ENCODE data around the gene C5orf63. TPM values are rescaled to one million over a fixed set of nuclear protein-coding genes. Genes with fewer than 3 reads are reported as not detected.
"Not testable (repeated sequence)": the region's sequence is repeated elsewhere in the genome, so short reads cannot be mapped to it uniquely, and the experiment has no call there.

C5orf63 gene
- total RNA-seq, 2 experiments from 2014 or later, result 4.2 TPM; not detected in 1

GRCh38 chr5:127025467-127025866 is 47.8 kb downstream of the C5orf63 start:
- POLR2A ChIA-PET, result interaction anchor here (0.8 to 2.7 kb wide), 5 partner anchors 11 to 250 kb away, joined by 3 to 7 read pairs (median 3); no protein-coding TSS in a partner anchor
- no peaks in the 10 kb centered on the region for H3K79me2 ChIP-seq (ENCODE audit: insufficient read depth, low read depth, low read length)
- TF ChIP-seq CTCF (conservative IDR thresholded peaks at IDR 0.05; ENCODE audit: low read length), result no peak
- no peak for TF ChIP-seq EZH2phosphoT487 (IDR thresholded peaks at IDR 0.05; ENCODE audit: borderline replicate concordance, low read depth, low read length)
- no peaks in the 10 kb centered on the region for H3K36me3 ChIP-seq (ENCODE audit: insufficient read depth, low read length)
- CTCF ChIA-PET (ENCODE audit: unreplicated experiment), result interaction anchor here (1.5 kb wide), 1 partner anchor 8 kb away, joined by 3 read pairs; no protein-coding TSS in a partner anchor
- H2AFZ ChIP-seq (ENCODE audit: low read length), result no peak overlapping the region
- H3K4me2 ChIP-seq (ENCODE audit: low read length), result no peak overlapping the region
- BruUV-seq (replicated peaks), result no TSS peak
- DNase-seq (ENCODE audit: low spot score), result no peak
- no peaks in the 10 kb centered on the region for H3K9me3 ChIP-seq (ENCODE audit: low read length)
- H3K27ac ChIP-seq (ENCODE audit: low read depth, low read length, poor library complexity, severe bottlenecking), result no peak overlapping the region
- H4K20me1 ChIP-seq (ENCODE audit: insufficient read depth, low read length), result no peaks in the 10 kb centered on the region
- no peak overlapping the region for H3K4me3 ChIP-seq (ENCODE audit: low read depth, low read length, poor library complexity, severe bottlenecking)
- intact Hi-C loops (cut with micrococcal nuclease; ENCODE audit: unreplicated experiment), result no loop called here
- no peaks in the 10 kb centered on the region for H3K9me2 ChIP-seq (ENCODE audit: insufficient read depth, low read length)
- H3K4me1 ChIP-seq (ENCODE audit: insufficient read depth, low read length, poor library complexity, severe bottlenecking), result peaks cover 13% of the 10 kb centered on the region

DNA sequence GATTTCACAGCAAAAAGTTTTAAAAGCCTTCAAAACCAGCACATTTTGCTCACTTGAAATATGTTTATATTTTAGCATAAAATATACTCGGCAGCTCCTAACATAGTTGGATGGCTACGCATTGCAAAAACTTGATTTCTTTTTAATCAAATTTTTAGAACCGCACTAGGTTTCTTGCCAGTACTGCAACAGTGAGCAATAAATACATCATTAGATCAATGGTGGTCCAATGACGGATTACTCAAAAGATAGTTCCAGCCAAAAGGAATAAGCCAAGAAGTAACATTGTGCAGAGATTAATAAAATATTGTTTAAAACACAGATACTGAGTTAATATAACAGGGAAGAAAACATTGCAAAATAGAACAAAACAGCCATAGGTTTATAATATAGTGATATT is 48.5 kb downstream of the C5orf63 start:
- no peak overlapping the region for H3K4me3 ChIP-seq (ENCODE audit: low read depth, low read length, poor library complexity, severe bottlenecking)
- ChIA-PET POLR2A (interaction anchor here (2.7 kb wide), 1 partner anchor 26 kb away, joined by 7 read pairs; no protein-coding TSS in a partner anchor), CTCF (ENCODE audit: unreplicated experiment) (no interaction called here)
- no peak overlapping the region for H2AFZ ChIP-seq (ENCODE audit: low read length)
- intact Hi-C loops (cut with micrococcal nuclease; ENCODE audit: unreplicated experiment), result no loop called here
- no TSS peak for BruUV-seq (replicated peaks)
- H3K27ac ChIP-seq (ENCODE audit: low read depth, low read length, poor library complexity, severe bottlenecking), result no peak overlapping the region
- DNase-seq (ENCODE audit: low spot score), result no peak
- H4K20me1 ChIP-seq (ENCODE audit: insufficient read depth, low read length), result no peaks in the 10 kb centered on the region
- no peak overlapping the region for H3K4me2 ChIP-seq (ENCODE audit: low read length)
- no peaks in the 10 kb centered on the region for H3K36me3 ChIP-seq (ENCODE audit: insufficient read depth, low read length)
- no peak for TF ChIP-seq EZH2phosphoT487 (IDR thresholded peaks at IDR 0.05; ENCODE audit: borderline replicate concordance, low read depth, low read length)
- no peak for TF ChIP-seq CTCF (conservative IDR thresholded peaks at IDR 0.05; ENCODE audit: low read length)
- no peaks in the 10 kb centered on the region for H3K79me2 ChIP-seq (ENCODE audit: insufficient read depth, low read depth, low read length)
- H3K9me2 ChIP-seq (ENCODE audit: insufficient read depth, low read length), result no peaks in the 10 kb centered on the region
- H3K9me3 ChIP-seq (ENCODE audit: low read length), result no peaks in the 10 kb centered on the region
- peaks cover 13% of the 10 kb centered on the region for H3K4me1 ChIP-seq (ENCODE audit: insufficient read depth, low read length, poor library complexity, severe bottlenecking)

- POLR2A ChIA-PET, result interaction anchor here (0.9 to 2.7 kb wide), 4 partner anchors 9 to 419 kb away, joined by 3 to 7 read pairs (median 4); no protein-coding TSS in a partner anchor
- intact Hi-C loops (cut with micrococcal nuclease; ENCODE audit: unreplicated experiment); H3K36me3 ChIP-seq (ENCODE audit: insufficient read depth, low read length); H3K4me2 ChIP-seq (ENCODE audit: low read length); BruUV-seq (replicated peaks); H3K79me2 ChIP-seq (ENCODE audit: insufficient read depth, low read depth, low read length); H3K4me3 ChIP-seq (ENCODE audit: low read depth, low read length, poor library complexity, severe bottlenecking); H3K4me1 ChIP-seq (ENCODE audit: insufficient read depth, low read length, poor library complexity, severe bottlenecking); H4K20me1 ChIP-seq (ENCODE audit: insufficient read depth, low read length); CTCF ChIA-PET (ENCODE audit: unreplicated experiment); H3K9me3 ChIP-seq (ENCODE audit: low read length); H2AFZ ChIP-seq (ENCODE audit: low read length); H3K27ac ChIP-seq (ENCODE audit: low read depth, low read length, poor library complexity, severe bottlenecking); H3K9me2 ChIP-seq (ENCODE audit: insufficient read depth, low read length); DNase-seq (ENCODE audit: low spot score): not testable (repeated sequence)
These were observed 49.6 kb downstream of the C5orf63 start for GRCh38 chr5:127023552-127024191.
